GM12875 (cell line): ENCODE results near the gene DNM1L.
A peak's percentile ranks its signal among the peaks of the same experiment; 100 is the strongest.

Experiments used
- H3K4me3 ChIP-seq: one replicate; pipeline ENCODE4 v1.5.1; 2011; ENCODE audit warnings: low read depth, low read length, control low read depth
- CTCF ChIP-seq: IDR thresholded peaks from 2 replicates; pipeline ENCODE4 v1.5.1; 2011; ENCODE audit warnings: low read depth, mild to moderate bottlenecking, control low read depth, inconsistent platforms, low read length, moderate library complexity, borderline replicate concordance; ENCODE audit not compliant: insufficient read depth

Gene DNM1L

GRCh38 chr12:32659908-32660440 lies 19.1 kb upstream of the DNM1L start:
- TF ChIP-seq CTCF = no peak
- no peak overlapping the region for H3K4me3 ChIP-seq

GRCh38 chr12:32661706-32662105 lies 17.4 kb upstream of the DNM1L start:
- no peak for TF ChIP-seq CTCF
- H3K4me3 ChIP-seq = no peak overlapping the region

- no peak overlapping the region for H3K4me3 ChIP-seq
- no peak for TF ChIP-seq CTCF
These were observed 16.4 kb upstream of the DNM1L start for GRCh38 chr12:32662665-32663064.

- no peak for TF ChIP-seq CTCF
- H3K4me3 ChIP-seq = no peak overlapping the region
These were observed 13.1 kb upstream of the DNM1L start for GRCh38 chr12:32666018-32666417.

GRCh38 chr12:32669584-32669983 lies 9.5 kb upstream of the DNM1L start:
- no peak overlapping the region for H3K4me3 ChIP-seq
- TF ChIP-seq CTCF = no peak

- peak; percentile 46; the same call in 1 of the 2 replicates for TF ChIP-seq CTCF
- no peak overlapping the region for H3K4me3 ChIP-seq
These were observed 6.9 kb upstream of the DNM1L start for GRCh38 chr12:32671930-32672780.

GRCh38 chr12:32679920-32680237 lies 778 bp downstream of the DNM1L start:
- no peak for TF ChIP-seq CTCF
- peak overlapping the region; percentile 76 for H3K4me3 ChIP-seq
